ENCODE results near the gene NPHS2. TPM values are rescaled to one million over a fixed set of nuclear protein-coding genes. Genes with fewer than 3 reads are reported as not detected.

Gene NPHS2
- polyA plus RNA-seq, 1 donor from 2014 or later: not detected

DNA sequence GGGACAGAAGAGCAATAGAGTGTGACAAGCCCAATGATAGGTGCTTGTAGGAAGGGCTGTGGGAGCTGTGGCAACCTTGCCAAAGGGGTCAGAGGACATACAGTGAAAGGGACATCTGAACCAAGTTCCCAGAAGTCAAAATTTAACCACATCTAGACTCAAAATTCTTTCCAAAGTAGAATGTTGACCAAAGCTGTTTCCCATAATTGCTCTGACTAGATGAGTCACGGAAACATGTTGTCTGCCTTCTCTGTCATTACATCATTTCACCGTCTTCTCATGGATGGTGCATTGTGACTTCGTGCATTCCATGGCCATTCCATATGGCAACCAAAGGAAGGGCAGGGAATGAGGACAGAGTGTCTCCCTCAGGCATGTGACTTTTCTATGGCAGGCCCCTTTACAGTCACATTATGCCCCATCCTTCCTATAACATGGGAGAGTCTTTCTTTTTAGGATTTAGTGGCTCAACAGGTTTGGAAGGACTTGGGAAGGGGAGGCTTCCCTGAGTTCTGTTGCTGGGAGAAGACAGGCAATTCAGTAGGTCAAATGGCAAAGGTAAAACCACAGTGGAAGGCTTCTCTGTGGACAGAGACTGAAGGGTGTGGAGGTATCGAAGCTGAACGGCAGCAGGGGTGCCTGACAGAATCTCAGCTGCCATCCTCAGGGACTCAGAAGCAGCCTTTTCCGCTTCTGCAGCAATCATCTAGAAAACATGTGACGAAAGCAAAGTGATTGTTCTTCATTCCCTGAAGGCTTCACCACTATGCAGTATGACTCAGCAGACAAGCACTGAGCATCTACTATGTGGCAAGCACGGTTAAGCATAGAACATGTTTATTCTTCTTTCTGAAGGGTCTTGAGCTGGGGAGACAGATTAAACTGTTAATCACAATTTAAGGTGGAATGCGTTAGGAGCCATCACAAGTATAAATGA is 24.7 kb downstream of the NPHS2 start:
- no peaks in the 10 kb centered on the region for H3K36me3 ChIP-seq (ENCODE audit: insufficient read depth, low read length)
- H3F3A ChIP-seq (ENCODE audit: insufficient read depth, low read length, poor library complexity, severe bottlenecking): no peaks in the 10 kb centered on the region
- H3K4me2 ChIP-seq (ENCODE audit: low read length): no peak overlapping the region
- no peaks in the 10 kb centered on the region for H3K9me2 ChIP-seq (ENCODE audit: insufficient read depth, low read length)
- H3K27me3 ChIP-seq (ENCODE audit: insufficient read depth, low read depth, low read length): no peaks in the 10 kb centered on the region
- no peaks in the 10 kb centered on the region for H4K20me1 ChIP-seq (ENCODE audit: insufficient read depth)
- TF ChIP-seq SMC3 (conservative IDR thresholded peaks at IDR 0.05; ENCODE audit: poor library complexity): no peak
- TF ChIP-seq, protein P1, sequence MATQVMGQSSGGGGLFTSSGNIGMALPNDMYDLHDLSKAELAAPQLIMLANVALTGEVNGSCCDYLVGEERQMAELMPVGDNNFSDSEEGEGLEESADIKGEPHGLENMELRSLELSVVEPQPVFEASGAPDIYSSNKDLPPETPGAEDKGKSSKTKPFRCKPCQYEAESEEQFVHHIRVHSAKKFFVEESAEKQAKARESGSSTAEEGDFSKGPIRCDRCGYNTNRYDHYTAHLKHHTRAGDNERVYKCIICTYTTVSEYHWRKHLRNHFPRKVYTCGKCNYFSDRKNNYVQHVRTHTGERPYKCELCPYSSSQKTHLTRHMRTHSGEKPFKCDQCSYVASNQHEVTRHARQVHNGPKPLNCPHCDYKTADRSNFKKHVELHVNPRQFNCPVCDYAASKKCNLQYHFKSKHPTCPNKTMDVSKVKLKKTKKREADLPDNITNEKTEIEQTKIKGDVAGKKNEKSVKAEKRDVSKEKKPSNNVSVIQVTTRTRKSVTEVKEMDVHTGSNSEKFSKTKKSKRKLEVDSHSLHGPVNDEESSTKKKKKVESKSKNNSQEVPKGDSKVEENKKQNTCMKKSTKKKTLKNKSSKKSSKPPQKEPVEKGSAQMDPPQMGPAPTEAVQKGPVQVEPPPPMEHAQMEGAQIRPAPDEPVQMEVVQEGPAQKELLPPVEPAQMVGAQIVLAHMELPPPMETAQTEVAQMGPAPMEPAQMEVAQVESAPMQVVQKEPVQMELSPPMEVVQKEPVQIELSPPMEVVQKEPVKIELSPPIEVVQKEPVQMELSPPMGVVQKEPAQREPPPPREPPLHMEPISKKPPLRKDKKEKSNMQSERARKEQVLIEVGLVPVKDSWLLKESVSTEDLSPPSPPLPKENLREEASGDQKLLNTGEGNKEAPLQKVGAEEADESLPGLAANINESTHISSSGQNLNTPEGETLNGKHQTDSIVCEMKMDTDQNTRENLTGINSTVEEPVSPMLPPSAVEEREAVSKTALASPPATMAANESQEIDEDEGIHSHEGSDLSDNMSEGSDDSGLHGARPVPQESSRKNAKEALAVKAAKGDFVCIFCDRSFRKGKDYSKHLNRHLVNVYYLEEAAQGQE (IDR thresholded peaks at IDR 0.05; ENCODE audit: borderline replicate concordance): no peak
- TF ChIP-seq EP300 (conservative IDR thresholded peaks at IDR 0.05; ENCODE audit: poor library complexity, severe bottlenecking): no peak
- no peak overlapping the region for H2AFZ ChIP-seq (ENCODE audit: low read depth, low read length)
- no peak overlapping the region for H3K27ac ChIP-seq (ENCODE audit: low read length)
- no peak overlapping the region for H3K9ac ChIP-seq (ENCODE audit: low read length)
- no peaks in the 10 kb centered on the region for H3K79me2 ChIP-seq (replicated peaks; ENCODE audit: insufficient read depth, low read length)
- no peak overlapping the region for H3K4me3 ChIP-seq (ENCODE audit: low read length)
- H3K9me3 ChIP-seq (ENCODE audit: low read length): no peaks in the 10 kb centered on the region

DNA sequence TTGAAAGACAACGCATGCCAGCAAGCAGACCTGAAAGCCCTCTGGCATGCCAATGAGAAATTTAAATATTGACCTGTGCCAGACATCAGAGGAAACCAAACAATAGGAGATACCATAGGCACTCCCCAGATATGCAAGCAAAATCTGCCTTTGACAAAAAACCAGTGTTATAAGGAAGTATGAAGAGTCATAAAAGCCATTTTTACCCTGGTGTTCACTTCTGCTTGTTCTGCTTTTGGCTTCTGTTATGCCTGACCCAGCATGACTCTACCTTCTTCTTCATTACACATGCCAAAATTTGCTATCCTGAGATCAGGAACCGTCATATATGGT is 26.4 kb downstream of the NPHS2 start:
- Histone ChIP-seq H3K9me3 (ENCODE audit: low read length) (no peaks in the 10 kb centered on the region), H3K27me3 (ENCODE audit: insufficient read depth, low read depth, low read length) (no peaks in the 10 kb centered on the region), H3K9ac (ENCODE audit: low read length) (no peak overlapping the region), H3K9me2 (ENCODE audit: insufficient read depth, low read length) (no peaks in the 10 kb centered on the region), H3K27ac (ENCODE audit: low read length) (no peak overlapping the region), H3K36me3 (ENCODE audit: insufficient read depth, low read length) (no peaks in the 10 kb centered on the region), H3K4me3 (ENCODE audit: low read length) (no peak overlapping the region), H3K4me2 (ENCODE audit: low read length) (no peak overlapping the region), H3F3A (ENCODE audit: insufficient read depth, low read length, poor library complexity, severe bottlenecking) (no peaks in the 10 kb centered on the region), H2AFZ (ENCODE audit: low read depth, low read length) (no peak overlapping the region), H3K79me2 (replicated peaks; ENCODE audit: insufficient read depth, low read length) (no peaks in the 10 kb centered on the region), H4K20me1 (ENCODE audit: insufficient read depth) (no peaks in the 10 kb centered on the region)
- no peak for TF ChIP-seq MXI1 (conservative IDR thresholded peaks at IDR 0.05; ENCODE audit: poor library complexity, severe bottlenecking)
- no peak for TF ChIP-seq SMC3 (conservative IDR thresholded peaks at IDR 0.05; ENCODE audit: poor library complexity)
- no peak for TF ChIP-seq POLR2AphosphoS5 (IDR thresholded peaks at IDR 0.05)
- no peak for TF ChIP-seq TAF1 (IDR thresholded peaks at IDR 0.05; ENCODE audit: low read depth)
- TF ChIP-seq EP300 (conservative IDR thresholded peaks at IDR 0.05; ENCODE audit: poor library complexity, severe bottlenecking): no peak
- TF ChIP-seq, protein P1 (IDR thresholded peaks at IDR 0.05; ENCODE audit: borderline replicate concordance): no peak
- TF ChIP-seq, protein P2, sequence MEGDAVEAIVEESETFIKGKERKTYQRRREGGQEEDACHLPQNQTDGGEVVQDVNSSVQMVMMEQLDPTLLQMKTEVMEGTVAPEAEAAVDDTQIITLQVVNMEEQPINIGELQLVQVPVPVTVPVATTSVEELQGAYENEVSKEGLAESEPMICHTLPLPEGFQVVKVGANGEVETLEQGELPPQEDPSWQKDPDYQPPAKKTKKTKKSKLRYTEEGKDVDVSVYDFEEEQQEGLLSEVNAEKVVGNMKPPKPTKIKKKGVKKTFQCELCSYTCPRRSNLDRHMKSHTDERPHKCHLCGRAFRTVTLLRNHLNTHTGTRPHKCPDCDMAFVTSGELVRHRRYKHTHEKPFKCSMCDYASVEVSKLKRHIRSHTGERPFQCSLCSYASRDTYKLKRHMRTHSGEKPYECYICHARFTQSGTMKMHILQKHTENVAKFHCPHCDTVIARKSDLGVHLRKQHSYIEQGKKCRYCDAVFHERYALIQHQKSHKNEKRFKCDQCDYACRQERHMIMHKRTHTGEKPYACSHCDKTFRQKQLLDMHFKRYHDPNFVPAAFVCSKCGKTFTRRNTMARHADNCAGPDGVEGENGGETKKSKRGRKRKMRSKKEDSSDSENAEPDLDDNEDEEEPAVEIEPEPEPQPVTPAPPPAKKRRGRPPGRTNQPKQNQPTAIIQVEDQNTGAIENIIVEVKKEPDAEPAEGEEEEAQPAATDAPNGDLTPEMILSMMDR (IDR thresholded peaks at IDR 0.05; ENCODE audit: poor library complexity, severe bottlenecking): no peak
- TF ChIP-seq RAD21 (conservative IDR thresholded peaks at IDR 0.05): no peak
- no peak for TF ChIP-seq EZH2 (IDR thresholded peaks at IDR 0.05; ENCODE audit: borderline replicate concordance, insufficient read depth, low read length, poor library complexity, severe bottlenecking)

All from neural cell (in vitro differentiated cells).